GDM1 (cell line): ENCODE data around the gene ZNF674.
"Not testable (repeated sequence)": the region's sequence is repeated elsewhere in the genome, so short reads cannot be mapped to it uniquely, and the experiment has no call there.

Source experiments
- DNase-seq: peaks from one replicate; lab custom pipeline; 2025; lab: John Stamatoyannopoulos, UW

The ZNF674 gene

GRCh38 chrX:46569621-46570020, 24.4 kb upstream of the ZNF674 start:
- no peak for DNase-seq

- no peak for DNase-seq
Observed at GRCh38 chrX:46567388-46567787, 22.2 kb upstream of the ZNF674 start.

- DNase-seq: peak; percentile 28
Observed at GRCh38 chrX:46561824-46562657, 16.8 kb upstream of the ZNF674 start.

- DNase-seq: no peak
Observed at GRCh38 chrX:46559062-46559461, 13.8 kb upstream of the ZNF674 start.

- no peak for DNase-seq
Observed at GRCh38 chrX:46554942-46555341, 9.7 kb upstream of the ZNF674 start.

GRCh38 chrX:46553935-46554334, 8.7 kb upstream of the ZNF674 start:
- no peak for DNase-seq

GRCh38 chrX:46551494-46552128, 6.4 kb upstream of the ZNF674 start:
- no peak for DNase-seq

- no peak for DNase-seq
Observed at GRCh38 chrX:46549914-46550313, 4.7 kb upstream of the ZNF674 start.

- DNase-seq: no peak
Observed at GRCh38 chrX:46547857-46548256, 2.6 kb upstream of the ZNF674 start.

- not testable (repeated sequence) for DNase-seq
Observed at GRCh38 chrX:46544527-46544926, 694 bp downstream of the ZNF674 start.

GRCh38 chrX:46543441-46543840, 1.8 kb downstream of the ZNF674 start:
- peak; percentile 12 for DNase-seq

- DNase-seq: no peak
Observed at GRCh38 chrX:46531442-46531841, 13.8 kb downstream of the ZNF674 start.

- not testable (repeated sequence) for DNase-seq
Observed at GRCh38 chrX:46530404-46530908, 14.8 kb downstream of the ZNF674 start.

- peak; percentile 55 for DNase-seq
Observed at GRCh38 chrX:46529740-46530403, 15.3 kb downstream of the ZNF674 start.

- DNase-seq: not testable (repeated sequence)
Observed at GRCh38 chrX:46528640-46529039, 16.6 kb downstream of the ZNF674 start.

- no peak for DNase-seq
Observed at GRCh38 chrX:46506076-46506475, 39.1 kb downstream of the ZNF674 start.

- no peak for DNase-seq
Observed at GRCh38 chrX:46502848-46503247, 42.4 kb downstream of the ZNF674 start.

- no peak for DNase-seq
Observed at GRCh38 chrX:46500054-46500453, 45.2 kb downstream of the ZNF674 start.

GRCh38 chrX:46488712-46489111, 56.5 kb downstream of the ZNF674 start:
- DNase-seq: no peak

GRCh38 chrX:46485897-46486296, 59.3 kb downstream of the ZNF674 start:
- no peak for DNase-seq

GRCh38 chrX:46478634-46479033, 66.6 kb downstream of the ZNF674 start:
- not testable (repeated sequence) for DNase-seq

GRCh38 chrX:46477435-46477834, 67.8 kb downstream of the ZNF674 start:
- no peak for DNase-seq

GRCh38 chrX:46465203-46465602, 80.0 kb downstream of the ZNF674 start:
- no peak for DNase-seq
